HG02981 (cell line): ENCODE results near the gene NT5M.
"Not testable (repeated sequence)": the region's sequence is repeated elsewhere in the genome, so short reads cannot be mapped to it uniquely, and the experiment has no call there.

Experiments used
- ATAC-seq: cut with Tn5 transposase; IDR thresholded peaks from one replicate; pipeline ENCODE4 v1.9.1; 2021; ENCODE audit warnings: mild to moderate bottlenecking, moderate library complexity; ENCODE audit not compliant: unreplicated experiment

Gene NT5M

GRCh38 chr17:17370711-17371110 lies 67.5 kb downstream of the NT5M start:
- no peak for ATAC-seq

- ATAC-seq, result no peak
These were observed 69.8 kb downstream of the NT5M start for GRCh38 chr17:17372856-17373520.

DNA sequence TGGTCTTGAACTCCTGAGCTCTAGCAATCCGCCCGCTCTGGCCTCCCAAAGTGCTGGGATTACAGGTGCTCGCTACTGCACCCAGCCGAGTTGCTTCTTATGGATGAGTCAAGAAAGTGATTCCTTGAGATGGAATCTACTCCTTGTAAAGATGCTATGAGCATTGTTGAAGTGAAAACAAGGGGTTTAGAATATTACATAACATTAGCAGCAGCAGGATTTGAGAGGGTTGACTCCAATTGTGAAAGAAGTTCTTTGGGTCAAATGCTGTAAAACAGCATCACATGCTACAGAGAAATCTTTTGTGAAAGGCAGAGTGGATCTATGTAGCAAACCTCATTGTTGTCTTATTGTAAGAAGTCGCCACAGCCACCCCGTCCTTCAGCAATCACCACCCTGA lies 72.7 kb downstream of the NT5M start:
- ATAC-seq, result no peak

GRCh38 chr17:17376362-17376761 lies 73.2 kb downstream of the NT5M start:
- ATAC-seq, result no peak

- no peak for ATAC-seq
These were observed 74.1 kb downstream of the NT5M start for GRCh38 chr17:17377071-17377967.

DNA sequence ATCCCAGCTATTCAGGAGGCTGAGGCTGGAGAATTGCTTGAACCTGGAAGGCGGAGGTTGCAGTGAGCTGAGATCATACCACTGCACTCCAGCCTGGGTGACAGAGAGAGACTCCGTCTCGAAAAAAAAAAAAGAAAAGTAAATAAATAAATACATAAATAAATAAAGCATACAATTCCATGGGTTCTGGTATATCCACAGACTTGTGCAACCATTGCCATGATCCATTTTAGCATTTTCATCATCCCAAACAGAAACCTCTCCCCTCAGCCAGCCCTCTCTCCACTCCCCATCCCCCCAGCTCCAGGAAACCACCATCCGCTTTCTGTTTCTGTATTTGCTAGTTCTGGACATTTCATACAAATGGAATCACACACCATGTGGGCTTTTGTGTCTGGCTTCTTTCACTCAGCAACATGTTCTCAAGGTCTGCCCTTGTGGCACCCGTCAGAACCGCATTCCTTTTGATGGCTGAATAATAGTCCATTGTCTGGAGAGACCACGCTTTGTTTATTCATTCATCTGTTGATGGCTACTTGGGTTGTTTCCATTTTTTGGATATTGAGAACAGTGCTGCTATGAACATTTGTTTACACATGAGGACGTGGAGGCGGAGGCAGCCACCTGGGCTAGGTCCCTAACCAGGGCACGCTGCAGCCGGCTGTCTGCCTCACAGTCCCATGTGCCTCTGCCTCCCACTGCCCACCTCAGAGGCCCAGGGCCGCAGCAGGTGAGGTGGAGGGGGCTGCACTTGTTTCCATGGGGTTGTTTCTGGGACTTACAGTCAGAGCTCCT lies 76.2 kb downstream of the NT5M start:
- ATAC-seq, result no peak

- ATAC-seq, result no peak
These were observed 77.2 kb downstream of the NT5M start for GRCh38 chr17:17380145-17380925.

DNA sequence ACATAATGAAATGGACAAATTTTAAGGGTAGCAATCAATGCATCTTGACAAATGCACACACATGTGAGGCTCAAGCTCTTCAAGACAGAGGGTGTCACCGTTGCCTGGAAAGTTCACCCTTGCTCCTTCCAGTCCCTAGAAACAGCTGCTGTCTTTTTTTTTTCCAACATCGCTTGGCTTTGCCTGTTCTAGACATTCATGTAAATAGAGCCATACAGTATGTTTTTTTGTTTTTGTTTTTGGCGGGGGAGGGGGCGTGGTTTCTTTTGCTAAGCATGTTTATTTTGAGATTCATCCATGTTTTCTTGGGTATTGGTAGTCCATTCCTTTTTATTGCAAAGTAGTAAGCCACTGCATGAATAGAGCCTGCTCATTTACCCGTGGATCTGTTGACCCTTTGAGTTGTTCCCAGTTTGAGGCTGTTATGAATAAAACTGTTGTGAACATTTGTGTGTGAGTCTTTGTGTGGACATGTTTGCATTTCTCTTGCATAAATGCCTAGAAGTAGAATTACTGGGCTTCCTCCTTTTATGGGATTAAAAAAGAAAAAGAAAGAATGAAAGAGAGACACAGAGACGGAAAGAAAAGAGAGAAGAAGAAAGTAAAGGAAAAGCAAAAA lies 78.4 kb downstream of the NT5M start:
- no peak for ATAC-seq

DNA sequence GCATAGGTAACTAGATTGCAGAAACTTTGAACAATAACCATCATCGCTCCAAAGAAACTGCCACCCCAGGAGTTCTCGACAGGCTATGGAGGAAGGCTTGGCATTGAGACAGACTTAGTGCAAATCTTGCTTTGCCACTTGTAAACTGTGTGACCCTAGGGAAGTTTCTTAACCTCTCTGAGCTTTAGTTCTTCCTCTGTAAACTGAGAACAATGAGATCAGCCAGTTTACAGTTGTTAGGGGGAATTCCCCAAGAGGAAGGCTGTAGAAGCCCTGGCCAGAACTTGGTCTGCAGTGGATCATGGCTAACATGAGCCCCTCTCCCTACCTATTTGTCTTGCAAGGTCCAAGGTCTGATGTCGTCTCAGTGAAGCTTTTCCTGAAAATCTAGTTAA lies 78.9 kb downstream of the NT5M start:
- ATAC-seq, result no peak

DNA sequence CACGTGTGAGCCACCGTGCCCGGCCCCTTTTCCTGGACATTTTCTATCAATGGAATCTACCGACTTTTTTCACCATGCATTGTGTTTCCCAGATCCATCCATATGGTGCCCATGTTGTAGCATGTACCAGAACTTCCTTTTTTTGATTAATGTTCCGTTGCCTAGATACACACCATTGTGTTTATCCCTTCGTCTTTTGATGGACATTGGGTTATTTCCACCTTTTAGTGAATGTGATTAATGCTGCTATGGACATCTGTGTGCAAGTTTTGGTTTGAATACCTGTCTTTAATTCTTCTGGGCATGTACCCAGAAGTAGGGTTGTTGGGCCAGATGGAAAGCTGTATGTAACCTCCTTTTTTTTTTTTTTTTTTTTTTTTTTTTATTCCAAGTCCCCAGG lies 79.8 kb downstream of the NT5M start:
- no peak for ATAC-seq

DNA sequence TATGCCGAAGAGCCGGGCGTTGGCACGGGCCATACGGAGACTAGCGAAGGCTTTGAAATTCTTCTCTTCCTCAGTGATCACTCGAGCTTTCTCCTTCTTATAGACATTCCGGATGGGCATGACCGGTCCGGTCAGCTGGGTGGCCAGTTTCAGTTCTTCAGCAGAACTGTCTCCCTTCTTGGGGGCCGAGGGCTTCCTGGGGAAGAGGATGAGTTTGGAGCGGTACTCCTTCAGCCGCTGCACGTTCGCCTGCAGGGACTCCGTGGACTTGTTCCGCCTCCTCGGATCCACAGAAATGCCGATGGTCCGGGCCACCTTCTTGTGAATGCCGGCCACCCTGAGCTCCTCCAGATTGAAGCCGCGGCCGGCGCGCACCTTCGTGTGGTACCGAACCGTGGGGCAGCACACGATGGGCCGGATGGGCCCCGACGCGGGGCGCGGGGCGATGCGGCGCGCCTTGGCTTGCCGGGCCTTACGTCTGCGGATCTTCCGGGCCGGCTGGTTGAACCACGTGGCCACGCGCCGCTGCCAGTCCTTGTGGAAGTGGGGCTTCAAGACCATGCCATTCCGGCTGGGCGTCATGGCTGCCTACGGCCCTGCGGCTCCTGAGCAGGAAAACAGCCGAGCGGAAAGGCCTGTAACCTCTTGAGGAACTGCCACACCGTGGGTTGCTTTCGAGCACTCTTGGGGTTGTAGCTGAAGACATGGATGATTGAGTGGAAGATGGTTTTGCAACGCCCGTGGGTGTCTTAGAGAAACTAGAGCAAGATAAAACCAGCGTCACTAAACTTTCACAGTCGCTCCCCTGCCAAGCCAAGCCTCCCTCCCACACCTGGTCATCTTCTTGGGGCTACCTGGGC lies 80.5 kb downstream of the NT5M start:
- not testable (repeated sequence) for ATAC-seq

- no peak for ATAC-seq
These were observed 81.1 kb downstream of the NT5M start for GRCh38 chr17:17384291-17384615.

- no peak for ATAC-seq
These were observed 81.8 kb downstream of the NT5M start for GRCh38 chr17:17384961-17385360.

GRCh38 chr17:17385491-17385890 lies 82.3 kb downstream of the NT5M start:
- ATAC-seq, result no peak

DNA sequence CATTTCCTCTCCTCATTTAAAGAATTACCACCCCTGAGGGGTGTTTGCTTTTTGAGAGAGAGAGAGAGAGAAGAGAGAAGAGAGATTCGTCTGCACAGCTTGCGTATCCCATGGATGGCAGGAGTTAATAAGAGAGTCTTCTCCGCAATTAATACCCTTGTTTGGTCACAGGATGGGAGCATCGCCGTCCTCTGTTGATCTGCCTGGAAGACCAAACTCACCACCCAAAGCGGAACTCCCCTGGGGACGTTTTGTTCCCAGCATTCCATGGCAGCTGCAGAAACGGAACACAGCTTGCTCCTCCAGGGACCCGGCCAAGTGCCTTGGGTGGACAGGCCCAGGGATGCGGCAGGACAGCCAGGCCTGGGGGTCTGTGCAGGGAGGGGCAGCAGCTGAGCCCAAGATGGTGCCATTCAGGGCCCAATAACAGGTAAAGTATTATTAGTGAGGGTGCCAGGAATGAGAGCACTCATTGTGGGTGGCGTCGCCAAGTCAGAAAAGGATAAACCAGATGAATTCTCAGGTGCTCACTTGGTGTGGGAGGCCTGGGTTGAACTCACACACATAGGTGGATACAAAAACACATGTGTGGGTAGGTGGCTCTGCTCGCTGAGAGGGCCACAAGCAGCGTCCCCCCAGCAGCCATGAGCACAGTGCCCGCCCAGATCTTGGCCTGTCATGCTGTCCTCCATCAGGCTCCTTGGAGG lies 83.1 kb downstream of the NT5M start:
- no peak for ATAC-seq

DNA sequence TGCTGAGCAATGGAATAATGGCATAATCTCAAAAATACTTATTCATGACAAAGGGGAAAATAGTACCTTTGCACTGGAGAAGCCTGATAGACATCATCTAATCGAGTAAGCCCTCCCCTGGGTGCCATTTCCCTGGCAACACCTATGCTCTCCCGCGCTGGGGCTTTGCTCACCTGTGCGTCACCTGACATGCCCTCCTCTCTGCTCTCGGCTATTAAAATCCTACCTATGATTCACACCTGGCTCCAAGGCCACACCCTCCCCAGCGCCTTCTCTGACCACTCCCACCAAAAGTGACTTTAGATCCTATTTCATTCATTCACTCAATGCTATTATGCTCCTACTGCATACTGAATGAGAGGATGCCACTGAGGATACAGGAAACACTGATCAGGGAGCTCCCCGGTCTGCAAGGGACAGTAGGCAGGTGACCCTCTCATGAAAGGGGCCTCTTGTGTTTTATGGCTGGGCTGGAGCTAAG lies 83.9 kb downstream of the NT5M start:
- ATAC-seq, result no peak

DNA sequence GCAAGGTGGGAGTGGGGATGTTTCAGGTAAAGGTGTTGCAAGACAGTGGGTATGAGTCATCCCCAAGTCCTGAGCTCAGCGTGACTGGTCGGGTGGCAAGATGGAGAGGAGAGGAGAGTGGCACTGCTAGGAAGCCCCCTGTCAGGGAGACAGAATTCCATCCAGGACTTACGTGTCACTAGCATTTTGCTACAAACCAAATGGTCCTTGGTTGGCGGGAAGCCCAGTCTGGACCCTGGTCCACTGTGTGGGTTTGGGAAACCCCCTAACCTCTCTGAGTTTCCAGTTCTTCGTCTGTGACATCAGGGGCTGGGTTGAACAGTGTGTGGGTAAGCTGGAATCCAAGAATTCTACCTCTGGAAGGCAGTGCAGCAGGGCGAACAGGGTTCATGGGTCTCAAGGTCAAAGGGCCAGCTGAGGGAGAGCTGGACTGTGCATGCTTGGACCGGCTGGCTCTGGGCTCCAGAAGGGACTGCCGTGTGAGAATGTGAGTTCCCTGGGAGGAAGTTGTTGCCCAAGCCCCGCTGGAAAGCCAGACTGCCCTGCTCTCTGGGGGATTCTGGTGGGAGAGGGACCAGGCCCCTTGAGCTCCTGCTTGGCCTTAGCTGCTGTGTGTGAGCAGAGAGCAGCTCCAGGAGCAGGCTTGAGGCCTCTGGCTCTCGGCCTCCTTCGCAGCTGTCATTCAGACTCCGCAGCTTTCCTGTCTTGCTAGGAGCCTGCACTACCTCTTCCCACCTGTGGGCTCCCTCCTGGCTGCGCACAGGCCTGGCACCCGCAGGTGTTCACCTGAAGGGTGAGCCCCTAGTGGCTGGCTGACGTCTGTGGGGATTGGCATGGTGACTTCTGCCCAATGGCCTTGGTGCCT lies 84.6 kb downstream of the NT5M start:
- no peak for ATAC-seq
